GM19351 (cell line): ENCODE measurements around the gene MYLK.
"Not testable (repeated sequence)": the region's sequence is repeated elsewhere in the genome, so short reads cannot be mapped to it uniquely, and the experiment has no call there.

Experiments used
- ATAC-seq: cut with Tn5 transposase; IDR thresholded peaks from one replicate; pipeline ENCODE4 v1.9.1; 2021; ENCODE audit warnings: mild to moderate bottlenecking, moderate library complexity; ENCODE audit not compliant: unreplicated experiment

Gene MYLK

GRCh38 chr3:123707641-123708040 lies 176.5 kb downstream of the MYLK start:
- ATAC-seq = not testable (repeated sequence)

- ATAC-seq = no peak
Observed at GRCh38 chr3:123706871-123707270, 177.3 kb downstream of the MYLK start.

- ATAC-seq = no peak
Observed at GRCh38 chr3:123705488-123706285, 178.4 kb downstream of the MYLK start.

DNA sequence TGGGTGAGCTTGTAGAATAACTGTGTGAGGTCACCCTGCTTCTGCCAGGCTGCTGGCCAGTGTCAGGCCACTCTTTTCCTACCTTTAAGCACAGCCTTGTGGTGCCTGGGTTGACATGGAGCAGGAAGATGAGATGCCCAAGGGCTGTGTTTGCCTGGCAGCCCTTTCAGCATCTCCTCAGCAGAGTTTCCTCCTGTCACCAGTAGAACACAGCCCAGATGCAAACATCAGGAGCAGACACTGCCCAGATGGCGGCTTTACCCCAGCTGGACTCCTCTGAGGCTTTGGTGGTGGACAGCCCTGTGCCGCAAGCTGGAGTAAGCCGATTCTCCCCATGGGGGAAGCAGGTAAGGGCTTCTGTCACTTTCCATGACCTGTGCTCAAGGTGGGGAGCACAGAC lies 180.5 kb downstream of the MYLK start:
- ATAC-seq = not testable (repeated sequence)

- ATAC-seq = no peak
Observed at GRCh38 chr3:123702720-123703119, 181.4 kb downstream of the MYLK start.

- not testable (repeated sequence) for ATAC-seq
Observed at GRCh38 chr3:123702057-123702456, 182.1 kb downstream of the MYLK start.

GRCh38 chr3:123700791-123701722 lies 183.1 kb downstream of the MYLK start:
- no peak for ATAC-seq

DNA sequence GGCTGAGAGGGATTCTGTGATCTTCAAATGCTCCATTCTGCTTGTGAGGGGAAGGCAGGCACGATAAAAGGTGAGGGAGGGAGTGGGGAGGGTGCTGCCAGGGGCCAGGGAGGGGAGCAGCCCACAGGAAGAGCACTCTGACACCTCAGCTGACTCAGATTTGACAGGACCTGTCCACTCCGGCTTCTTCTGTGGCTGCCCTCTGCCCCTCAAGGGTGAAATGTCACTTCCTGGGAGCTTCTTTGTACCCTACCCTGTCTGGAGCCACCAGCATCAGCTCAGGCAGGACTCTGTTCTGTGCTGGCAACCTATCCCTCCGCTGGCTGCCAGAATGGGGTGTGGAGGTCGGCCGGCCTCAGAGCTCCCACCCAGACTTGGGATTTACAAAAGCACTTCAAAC lies 185.3 kb downstream of the MYLK start:
- ATAC-seq = no peak

- no peak for ATAC-seq
Observed at GRCh38 chr3:123696808-123697207, 187.3 kb downstream of the MYLK start.

DNA sequence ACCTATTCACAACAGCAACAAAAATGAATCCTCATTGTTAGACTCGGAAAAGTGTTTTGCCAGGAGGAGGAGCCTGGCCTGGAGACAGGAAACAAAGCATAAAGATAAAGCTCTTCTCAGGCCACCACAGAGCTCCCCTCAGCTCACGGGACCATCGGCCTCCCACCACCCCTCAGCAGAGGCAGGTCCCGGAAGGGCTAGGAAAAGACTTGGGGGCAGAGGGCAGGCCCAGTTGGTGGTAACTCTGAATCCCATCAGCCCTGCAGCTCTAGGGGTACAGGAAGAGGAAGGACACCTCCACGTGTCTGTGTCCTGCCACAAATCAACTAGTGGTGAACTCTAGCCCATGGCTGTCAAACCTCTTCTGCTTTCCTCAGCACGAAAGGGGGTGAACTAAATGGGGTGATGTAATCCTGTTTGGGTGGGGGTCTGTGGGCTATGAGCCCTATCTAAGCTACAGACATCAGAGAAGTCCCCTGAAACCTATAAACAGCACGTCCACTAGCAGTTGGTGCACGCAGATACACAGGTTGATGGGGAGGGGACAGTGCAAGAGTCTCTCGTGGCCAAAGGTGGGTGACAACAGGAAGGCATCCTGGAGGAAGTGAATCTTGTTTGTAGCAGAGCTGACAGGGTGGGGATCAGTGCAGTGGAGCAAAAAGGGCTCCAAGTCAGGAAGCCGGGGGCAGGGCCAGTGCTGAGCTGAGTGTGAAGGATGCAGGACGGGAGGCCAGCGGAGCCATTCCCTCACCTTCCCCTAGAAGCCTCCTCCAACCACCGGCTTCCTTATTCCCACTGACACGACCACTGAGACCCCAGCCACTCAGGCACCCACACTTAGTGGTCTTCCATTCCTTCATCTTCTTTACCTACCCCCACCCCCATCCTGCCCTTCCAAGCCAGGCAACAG lies 188.1 kb downstream of the MYLK start:
- ATAC-seq = no peak

DNA sequence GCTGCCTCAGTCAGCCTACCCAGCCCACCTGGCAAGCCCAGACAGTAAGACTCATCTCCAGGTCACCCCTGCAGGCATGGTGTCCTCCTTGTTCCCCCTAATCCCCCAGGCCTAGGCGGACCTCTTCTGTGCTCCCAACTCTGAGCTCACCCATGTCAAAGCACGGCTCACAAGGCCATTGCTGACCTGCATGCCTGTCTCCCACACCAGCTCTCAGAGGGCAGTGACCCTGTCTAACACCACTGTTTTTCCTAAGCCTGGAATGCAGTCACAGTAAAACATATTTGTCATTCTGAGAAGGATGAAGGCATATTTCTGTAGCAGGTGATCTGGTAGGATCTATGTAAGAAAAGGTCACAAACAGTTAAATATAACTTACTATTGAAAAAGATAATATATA lies 189.0 kb downstream of the MYLK start:
- no peak for ATAC-seq

GRCh38 chr3:123694366-123695087 lies 189.6 kb downstream of the MYLK start:
- no peak for ATAC-seq

DNA sequence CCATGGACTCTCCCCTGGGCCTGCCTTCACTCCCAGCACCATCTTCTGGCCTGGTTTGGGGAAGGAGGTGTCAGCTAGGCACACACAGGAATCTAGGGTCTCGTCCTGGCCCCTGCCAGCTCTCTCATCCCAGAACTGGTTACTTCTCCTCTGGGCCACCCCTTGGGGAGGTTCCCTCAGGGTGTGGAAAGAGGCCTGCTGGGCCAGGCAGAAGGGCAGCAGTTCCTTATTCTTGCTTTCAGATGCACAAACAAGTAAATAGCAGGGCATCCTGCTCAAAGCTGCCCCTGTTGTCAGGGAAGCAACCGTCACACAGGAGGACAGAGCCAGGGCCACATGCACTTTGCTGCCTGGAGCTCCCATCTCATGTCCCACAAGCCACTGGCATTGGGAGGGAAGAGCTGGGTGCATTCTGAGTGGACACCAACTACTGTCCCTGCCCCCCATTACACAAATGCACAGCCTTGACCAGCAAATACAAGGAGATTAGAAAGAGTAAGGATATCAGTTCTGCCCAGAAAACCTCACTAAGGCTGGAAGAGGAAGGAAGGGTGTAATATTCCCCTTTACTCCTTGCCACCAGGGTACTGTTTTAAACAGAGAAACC lies 190.4 kb downstream of the MYLK start:
- no peak for ATAC-seq

GRCh38 chr3:123692671-123693070 lies 191.5 kb downstream of the MYLK start:
- no peak for ATAC-seq

DNA sequence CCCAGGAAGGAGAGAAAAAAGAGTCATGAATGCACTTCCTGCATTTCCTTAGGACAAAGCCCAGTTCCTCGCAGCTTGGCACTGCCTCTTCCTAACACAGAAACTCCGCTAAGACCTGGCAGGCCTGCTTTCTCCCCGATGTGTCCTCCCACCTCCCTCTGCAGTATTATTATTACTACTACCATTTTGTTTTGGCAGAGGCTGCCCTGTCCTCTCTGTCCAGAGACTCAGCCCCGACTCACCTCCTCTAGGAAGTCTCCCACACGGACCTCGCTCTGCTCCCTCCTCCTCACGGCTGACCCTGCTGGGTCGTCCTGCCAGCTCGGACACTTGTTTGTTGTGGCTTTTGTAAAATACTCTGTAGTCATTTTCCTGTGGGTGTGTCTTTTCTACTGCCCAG lies 192.1 kb downstream of the MYLK start:
- no peak for ATAC-seq

- ATAC-seq = no peak
Observed at GRCh38 chr3:123689831-123690230, 194.3 kb downstream of the MYLK start.

- ATAC-seq = no peak
Observed at GRCh38 chr3:123688241-123688747, 195.8 kb downstream of the MYLK start.

GRCh38 chr3:123687286-123687685 lies 196.8 kb downstream of the MYLK start:
- no peak for ATAC-seq

DNA sequence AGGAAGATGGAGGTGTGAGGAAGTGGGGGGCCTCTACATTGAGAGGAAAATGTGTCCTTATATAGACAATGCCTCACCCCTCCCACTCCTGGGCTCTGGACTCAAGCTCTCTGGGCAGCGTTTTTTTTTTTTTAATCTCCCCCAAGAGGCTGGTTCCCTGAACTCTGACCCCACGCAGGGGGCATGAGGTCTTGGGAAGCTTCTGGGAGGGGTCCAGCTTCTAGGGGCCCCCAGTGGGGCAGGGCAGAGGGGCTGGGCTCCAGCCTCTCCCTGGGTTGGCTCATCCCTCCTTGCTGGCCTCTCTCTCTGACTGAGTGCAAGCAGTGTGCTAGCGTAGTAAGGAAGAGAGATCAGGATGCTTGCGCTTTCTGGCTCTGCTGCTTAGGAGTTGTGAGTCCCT lies 197.9 kb downstream of the MYLK start:
- ATAC-seq = no peak

DNA sequence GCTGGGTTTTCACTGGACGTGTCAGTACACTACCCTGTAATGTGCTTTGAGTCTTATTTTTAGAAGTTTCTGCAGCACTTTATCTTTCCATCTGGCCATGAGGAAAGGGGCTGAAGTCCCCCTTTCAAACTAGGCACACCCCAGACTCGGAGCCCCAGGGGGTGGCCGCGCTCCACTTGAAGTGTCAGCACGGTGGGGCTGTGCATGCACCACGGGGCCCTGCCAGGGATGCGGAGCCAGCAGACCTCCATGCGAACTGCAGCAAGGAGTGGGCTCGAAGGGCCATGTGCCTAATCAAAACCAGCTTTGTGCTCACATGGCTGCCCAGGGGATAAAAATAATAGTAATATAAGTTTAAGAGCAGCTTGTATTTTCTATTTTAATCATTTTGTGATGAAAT lies 198.4 kb downstream of the MYLK start:
- ATAC-seq = no peak
